Measurements from ENCODE around the gene B4GALT7.
"Not testable (repeated sequence)": the region's sequence is repeated elsewhere in the genome, so short reads cannot be mapped to it uniquely, and the experiment has no call there.

The B4GALT7 gene

GRCh38 chr5:177599731-177600507 lies at the start of gene B4GALT7:
TSS of gene B4GALT7 (plus strand) at chr5:177600132. CDS start at chr5:177600211, 79 bp downstream.
- FAIRE-seq (no peak), DNase-seq (ENCODE audit: extremely low spot score, insufficient read length, low read depth) (peak; percentile 73)

- DNase-seq (ENCODE audit: extremely low spot score, insufficient read length, low read depth) (no peak), FAIRE-seq (no peak)
These were observed 47.0 kb upstream of the B4GALT7 start for GRCh38 chr5:177552839-177553455.

- FAIRE-seq (no peak), DNase-seq (ENCODE audit: extremely low spot score, insufficient read length, low read depth) (peak; percentile 22)
These were observed 46.1 kb upstream of the B4GALT7 start for GRCh38 chr5:177553671-177554429.

GRCh38 chr5:177554474-177555111 lies 45.3 kb upstream of the B4GALT7 start, which contains the start of gene FAM193B:
TSS of gene FAM193B (minus strand) at chr5:177554563. CDS start at chr5:177554458, 105 bp downstream.
- FAIRE-seq: peak; percentile 85
- DNase-seq (ENCODE audit: extremely low spot score, insufficient read length, low read depth): peak; percentile 99

- DNase-seq (ENCODE audit: extremely low spot score, insufficient read length, low read depth) (no peak), FAIRE-seq (no peak)
These were observed 44.7 kb upstream of the B4GALT7 start for GRCh38 chr5:177555228-177555627.

GRCh38 chr5:177555665-177556064 lies 44.3 kb upstream of the B4GALT7 start:
- DNase-seq (ENCODE audit: extremely low spot score, insufficient read length, low read depth) (no peak), FAIRE-seq (no peak)

GRCh38 chr5:177557041-177557647 lies 42.8 kb upstream of the B4GALT7 start:
- FAIRE-seq: no peak
- no peak for DNase-seq (ENCODE audit: extremely low spot score, insufficient read length, low read depth)

- FAIRE-seq: no peak
- DNase-seq (ENCODE audit: extremely low spot score, insufficient read length, low read depth): no peak
These were observed 42.1 kb upstream of the B4GALT7 start for GRCh38 chr5:177557796-177558195.

- DNase-seq (ENCODE audit: extremely low spot score, insufficient read length, low read depth); FAIRE-seq: not testable (repeated sequence)
These were observed 40.4 kb upstream of the B4GALT7 start for GRCh38 chr5:177559446-177559941.

- FAIRE-seq (no peak), DNase-seq (ENCODE audit: extremely low spot score, insufficient read length, low read depth) (no peak)
These were observed 34.9 kb upstream of the B4GALT7 start for GRCh38 chr5:177565046-177565445.

GRCh38 chr5:177568326-177568725 lies 31.6 kb upstream of the B4GALT7 start:
- FAIRE-seq: no peak
- DNase-seq (ENCODE audit: extremely low spot score, insufficient read length, low read depth): no peak

- no peak for DNase-seq (ENCODE audit: extremely low spot score, insufficient read length, low read depth)
- no peak for FAIRE-seq
These were observed 30.0 kb upstream of the B4GALT7 start for GRCh38 chr5:177569894-177570293.

GRCh38 chr5:177575488-177575887 lies 24.4 kb upstream of the B4GALT7 start:
- no peak for FAIRE-seq

GRCh38 chr5:177576169-177576568 lies 23.8 kb upstream of the B4GALT7 start:
- FAIRE-seq: no peak
- DNase-seq (ENCODE audit: extremely low spot score, insufficient read length, low read depth): no peak

More at GRCh38 chr5:177575488-177575887, 24.4 kb upstream of the B4GALT7 start:
- DNase-seq (ENCODE audit: extremely low spot score, insufficient read length, low read depth): no peak

- DNase-seq (ENCODE audit: extremely low spot score, insufficient read length, low read depth): no peak
- FAIRE-seq: no peak
These were observed 21.6 kb upstream of the B4GALT7 start for GRCh38 chr5:177578316-177578715.

- DNase-seq (ENCODE audit: extremely low spot score, insufficient read length, low read depth) (no peak), FAIRE-seq (no peak)
These were observed 11.5 kb upstream of the B4GALT7 start for GRCh38 chr5:177588413-177588909.

- FAIRE-seq: no peak
- DNase-seq (ENCODE audit: extremely low spot score, insufficient read length, low read depth): no peak
These were observed 9.5 kb upstream of the B4GALT7 start for GRCh38 chr5:177590406-177590805.

- DNase-seq (ENCODE audit: extremely low spot score, insufficient read length, low read depth) (no peak), FAIRE-seq (no peak)
These were observed 8.3 kb upstream of the B4GALT7 start for GRCh38 chr5:177591690-177592009.

- peak; percentile 77 for DNase-seq (ENCODE audit: extremely low spot score, insufficient read length, low read depth)
- FAIRE-seq: peak; percentile 94
These were observed 7.7 kb upstream of the B4GALT7 start, which contains the start of gene TMED9 for GRCh38 chr5:177592010-177592834. TSS of gene TMED9 (plus strand) at chr5:177592203. CDS start at chr5:177592215, 12 bp downstream.
